Epithelial cell of esophagus (primary cell): ENCODE data around the gene RTTN.

Source experiments
- DNase-seq: peaks from one replicate; pipeline ENCODE4 v3.0.0; 2010; ENCODE audit warnings: low read depth
- H3K4me3 ChIP-seq: 2 replicates; pipeline ENCODE4 v1.5.1; 2011; ENCODE audit warnings: mild to moderate bottlenecking, low read length, control low read depth
- CTCF ChIP-seq: IDR thresholded peaks from 2 replicates; pipeline ENCODE4 v1.5.1; 2011; ENCODE audit warnings: low read depth, mild to moderate bottlenecking, low read length, control low read depth, inconsistent platforms; ENCODE audit not compliant: insufficient read depth; ENCODE audit errors: missing control alignments

The RTTN gene

GRCh38 chr18:70025580-70025979, 179.9 kb downstream of the RTTN start:
- no peak for TF ChIP-seq CTCF
- DNase-seq, result no peak
- no peak overlapping the region for H3K4me3 ChIP-seq

- H3K4me3 ChIP-seq, result no peak overlapping the region
- DNase-seq, result no peak
- no peak for TF ChIP-seq CTCF
These were observed 180.7 kb downstream of the RTTN start for GRCh38 chr18:70024829-70025228.

GRCh38 chr18:70024093-70024492, 181.4 kb downstream of the RTTN start:
- no peak overlapping the region for H3K4me3 ChIP-seq
- no peak for TF ChIP-seq CTCF
- no peak for DNase-seq

GRCh38 chr18:70022636-70023035, 182.9 kb downstream of the RTTN start:
- no peak overlapping the region for H3K4me3 ChIP-seq
- DNase-seq, result no peak
- no peak for TF ChIP-seq CTCF

- DNase-seq, result no peak
- H3K4me3 ChIP-seq, result no peak overlapping the region
- no peak for TF ChIP-seq CTCF
These were observed 184.0 kb downstream of the RTTN start for GRCh38 chr18:70021498-70021897.

- DNase-seq, result no peak
- no peak overlapping the region for H3K4me3 ChIP-seq
- no peak for TF ChIP-seq CTCF
These were observed 184.4 kb downstream of the RTTN start for GRCh38 chr18:70021043-70021442.

- no peak for TF ChIP-seq CTCF
- DNase-seq, result no peak
- H3K4me3 ChIP-seq, result no peak overlapping the region
These were observed 185.5 kb downstream of the RTTN start for GRCh38 chr18:70019991-70020390.
